ENCODE data around the gene FAM236D.
"Not testable (repeated sequence)": the region's sequence is repeated elsewhere in the genome, so short reads cannot be mapped to it uniquely, and the experiment has no call there.

FAM236D gene

GRCh38 chrX:72778146-72778545, 29.9 kb downstream of the FAM236D start:
- not testable (repeated sequence) for H3K4me2 ChIP-seq (ENCODE audit: low read depth, low read length); H3F3A ChIP-seq (ENCODE audit: insufficient read depth, low read length); H3K27me3 ChIP-seq (replicated peaks; ENCODE audit: insufficient read depth, low read length); H3K9me2 ChIP-seq (replicated peaks; ENCODE audit: insufficient read depth, low read length); DNase-seq; H3K36me3 ChIP-seq (replicated peaks; ENCODE audit: insufficient read depth, low read length); H2AFZ ChIP-seq (ENCODE audit: low read length); H3K9me3 ChIP-seq (replicated peaks; ENCODE audit: insufficient read depth, low read length); H3K9ac ChIP-seq (ENCODE audit: low read length); H3K4me1 ChIP-seq (ENCODE audit: low read length); H3K79me2 ChIP-seq (ENCODE audit: low read length); H3K27ac ChIP-seq (ENCODE audit: low read length); H4K20me1 ChIP-seq (ENCODE audit: insufficient read depth, low read length); H3K4me3 ChIP-seq (ENCODE audit: low read length)

GRCh38 chrX:72777467-72777790, 30.6 kb downstream of the FAM236D start:
- H2AFZ ChIP-seq (ENCODE audit: low read length); H3K4me2 ChIP-seq (ENCODE audit: low read depth, low read length); H3K9ac ChIP-seq (ENCODE audit: low read length); DNase-seq; H3K36me3 ChIP-seq (replicated peaks; ENCODE audit: insufficient read depth, low read length); H3K4me1 ChIP-seq (ENCODE audit: low read length); H3F3A ChIP-seq (ENCODE audit: insufficient read depth, low read length); H3K9me2 ChIP-seq (replicated peaks; ENCODE audit: insufficient read depth, low read length); H3K27ac ChIP-seq (ENCODE audit: low read length); H4K20me1 ChIP-seq (ENCODE audit: insufficient read depth, low read length); H3K9me3 ChIP-seq (replicated peaks; ENCODE audit: insufficient read depth, low read length); H3K27me3 ChIP-seq (replicated peaks; ENCODE audit: insufficient read depth, low read length); H3K4me3 ChIP-seq (ENCODE audit: low read length); H3K79me2 ChIP-seq (ENCODE audit: low read length): not testable (repeated sequence)

GRCh38 chrX:72776653-72777466, 31.1 kb downstream of the FAM236D start, which contains the start of gene DMRTC1B:
DMRTC1B (plus strand) TSS chrX:72776890; CDS start chrX:72845136, 68,246 bp downstream.
- not testable (repeated sequence) for H3K79me2 ChIP-seq (ENCODE audit: low read length); H3K9me2 ChIP-seq (replicated peaks; ENCODE audit: insufficient read depth, low read length); H3K27me3 ChIP-seq (replicated peaks; ENCODE audit: insufficient read depth, low read length); H3K36me3 ChIP-seq (replicated peaks; ENCODE audit: insufficient read depth, low read length); H3K9ac ChIP-seq (ENCODE audit: low read length); H3K9me3 ChIP-seq (replicated peaks; ENCODE audit: insufficient read depth, low read length); H4K20me1 ChIP-seq (ENCODE audit: insufficient read depth, low read length); H3K4me3 ChIP-seq (ENCODE audit: low read length); H2AFZ ChIP-seq (ENCODE audit: low read length); H3K4me1 ChIP-seq (ENCODE audit: low read length); H3F3A ChIP-seq (ENCODE audit: insufficient read depth, low read length); H3K4me2 ChIP-seq (ENCODE audit: low read depth, low read length); H3K27ac ChIP-seq (ENCODE audit: low read length); DNase-seq

DNA sequence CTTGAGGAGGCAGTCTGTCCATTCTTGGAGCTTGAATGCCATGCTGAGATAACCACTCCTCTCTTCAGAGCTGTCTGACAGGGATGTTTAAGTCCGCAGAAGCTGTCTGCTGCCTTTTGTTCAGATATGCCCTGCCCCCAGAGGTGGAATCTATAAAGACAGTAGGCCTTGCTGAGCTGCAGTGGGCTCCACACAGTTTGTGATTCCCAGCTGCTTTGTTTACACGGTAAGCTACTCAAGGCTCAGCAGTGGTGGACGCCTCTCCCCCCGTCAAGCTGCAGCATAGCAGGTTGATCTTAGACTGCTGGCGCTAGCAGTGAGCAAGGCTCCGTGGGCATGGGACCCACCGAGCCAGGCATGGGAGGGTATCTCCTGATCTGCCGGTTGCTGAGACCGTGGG, 47.6 kb downstream of the FAM236D start:
- not testable (repeated sequence) for H3K9me3 ChIP-seq (replicated peaks; ENCODE audit: insufficient read depth, low read length); H3K27me3 ChIP-seq (replicated peaks; ENCODE audit: insufficient read depth, low read length); H3K4me3 ChIP-seq (ENCODE audit: low read length); H3K27ac ChIP-seq (ENCODE audit: low read length); H3K4me1 ChIP-seq (ENCODE audit: low read length); H3K79me2 ChIP-seq (ENCODE audit: low read length); H3F3A ChIP-seq (ENCODE audit: insufficient read depth, low read length); H3K9ac ChIP-seq (ENCODE audit: low read length); H3K36me3 ChIP-seq (replicated peaks; ENCODE audit: insufficient read depth, low read length); H3K9me2 ChIP-seq (replicated peaks; ENCODE audit: insufficient read depth, low read length); DNase-seq; H4K20me1 ChIP-seq (ENCODE audit: insufficient read depth, low read length); H2AFZ ChIP-seq (ENCODE audit: low read length); H3K4me2 ChIP-seq (ENCODE audit: low read depth, low read length)

All from MM.1S (cell line).